GM18511 (cell line): ENCODE results near the gene KLK12.

ENCODE experiments used
- ATAC-seq: cut with Tn5 transposase; IDR thresholded peaks from one replicate; pipeline ENCODE4 v1.9.1; 2021; ENCODE audit warnings: mild to moderate bottlenecking, moderate library complexity; ENCODE audit not compliant: unreplicated experiment

KLK12 gene, protein sequence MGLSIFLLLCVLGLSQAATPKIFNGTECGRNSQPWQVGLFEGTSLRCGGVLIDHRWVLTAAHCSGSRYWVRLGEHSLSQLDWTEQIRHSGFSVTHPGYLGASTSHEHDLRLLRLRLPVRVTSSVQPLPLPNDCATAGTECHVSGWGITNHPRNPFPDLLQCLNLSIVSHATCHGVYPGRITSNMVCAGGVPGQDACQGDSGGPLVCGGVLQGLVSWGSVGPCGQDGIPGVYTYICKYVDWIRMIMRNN

GRCh38 chr19:51034704-51035103, at the start of gene KLK12:
Gene KLK12 (minus strand): TSS chr19:51035002. CDS start chr19:51034621, 381 bp downstream.
- ATAC-seq, result no peak

DNA sequence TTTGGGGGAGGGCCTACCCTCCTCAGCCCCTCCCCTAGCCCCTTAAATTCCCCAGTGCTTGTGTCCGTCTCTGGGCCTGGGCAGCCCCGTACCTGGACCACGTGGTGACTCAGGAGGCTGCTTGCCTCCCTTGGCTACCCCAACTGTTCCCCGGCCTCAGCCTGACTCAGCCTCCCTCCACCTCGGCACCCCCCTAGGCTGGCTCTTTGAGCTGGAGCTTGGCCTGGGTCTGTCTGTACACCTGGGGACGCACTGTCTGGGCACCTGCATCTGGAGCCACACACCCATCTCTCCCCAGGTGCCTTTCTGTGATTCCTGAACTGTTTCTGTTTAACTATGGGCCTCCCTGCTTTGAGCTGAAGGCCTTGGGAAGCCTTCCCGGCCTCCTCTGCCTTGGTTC, 49.7 kb upstream of the KLK12 start:
- ATAC-seq, result no peak

- no peak for ATAC-seq
These were observed 49.0 kb upstream of the KLK12 start for GRCh38 chr19:51083783-51084182.

GRCh38 chr19:51083181-51083580, 48.4 kb upstream of the KLK12 start:
- no peak for ATAC-seq

DNA sequence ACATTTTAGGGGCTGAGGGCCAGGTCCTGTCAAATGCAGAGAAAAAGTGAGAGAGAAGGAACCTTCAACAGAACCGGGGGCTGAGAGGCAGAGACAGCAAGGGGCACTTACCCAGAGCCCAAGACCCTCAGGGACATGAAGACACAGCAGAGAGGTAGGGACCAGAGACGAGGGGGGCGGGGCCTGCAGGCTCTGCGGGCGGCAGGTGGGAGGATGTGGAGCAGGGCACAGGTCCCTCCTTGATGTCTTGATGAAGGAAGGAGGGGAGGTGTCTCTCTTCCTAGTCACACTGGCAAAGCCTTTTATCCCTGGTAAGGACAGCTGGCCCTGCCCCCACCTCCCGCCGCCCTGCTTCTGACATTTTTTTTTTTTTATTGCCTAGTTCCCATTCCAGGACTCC, 47.8 kb upstream of the KLK12 start, which contains the start of gene KLK14:
Gene KLK14 (minus strand): TSS at position 277 of the 400 bp plus-strand sequence. CDS start 273 bp downstream, at position 4.
- no peak for ATAC-seq

- no peak for ATAC-seq
These were observed 46.7 kb upstream of the KLK12 start for GRCh38 chr19:51081476-51081875.

GRCh38 chr19:51079481-51080110, 44.8 kb upstream of the KLK12 start:
- ATAC-seq, result no peak

DNA sequence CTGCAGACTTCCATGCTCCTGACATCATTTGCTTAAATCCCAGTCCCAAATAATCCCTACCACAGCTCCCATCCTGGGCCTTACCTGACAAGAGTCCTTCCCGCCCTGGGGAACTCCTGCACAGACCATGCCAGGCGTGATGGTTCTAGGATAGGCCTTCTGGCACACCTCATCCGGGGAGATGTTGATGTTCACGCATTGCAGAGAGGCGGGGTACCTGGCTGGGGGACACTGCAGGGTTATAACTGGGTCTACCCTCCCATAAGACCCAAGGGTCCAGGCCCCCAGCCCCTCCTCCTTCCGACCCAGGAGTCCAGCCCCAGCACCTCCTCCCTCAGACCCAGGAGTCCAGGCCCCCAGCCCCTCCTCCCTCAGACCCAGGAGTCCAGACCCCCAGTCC, 43.9 kb upstream of the KLK12 start:
- no peak for ATAC-seq

DNA sequence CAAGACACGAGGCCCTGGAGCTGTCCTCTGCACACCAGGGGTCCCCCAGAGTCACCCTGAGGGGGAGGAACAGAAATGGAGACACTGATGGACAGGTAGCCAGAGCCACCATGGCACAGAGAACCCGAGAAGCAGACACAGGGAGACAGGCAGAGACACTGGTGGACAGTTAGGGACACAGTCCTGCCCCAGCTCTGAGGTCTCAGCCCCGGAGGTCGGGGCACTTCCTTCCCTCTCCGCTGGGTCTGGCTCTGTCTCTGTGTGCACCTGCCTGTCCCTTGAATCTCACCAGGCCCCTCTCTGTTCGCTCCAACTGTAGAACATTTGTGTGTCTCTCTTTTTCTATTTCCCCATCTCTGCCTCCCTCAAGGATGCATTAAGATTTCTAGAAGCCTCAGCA, 43.3 kb upstream of the KLK12 start:
- no peak for ATAC-seq

DNA sequence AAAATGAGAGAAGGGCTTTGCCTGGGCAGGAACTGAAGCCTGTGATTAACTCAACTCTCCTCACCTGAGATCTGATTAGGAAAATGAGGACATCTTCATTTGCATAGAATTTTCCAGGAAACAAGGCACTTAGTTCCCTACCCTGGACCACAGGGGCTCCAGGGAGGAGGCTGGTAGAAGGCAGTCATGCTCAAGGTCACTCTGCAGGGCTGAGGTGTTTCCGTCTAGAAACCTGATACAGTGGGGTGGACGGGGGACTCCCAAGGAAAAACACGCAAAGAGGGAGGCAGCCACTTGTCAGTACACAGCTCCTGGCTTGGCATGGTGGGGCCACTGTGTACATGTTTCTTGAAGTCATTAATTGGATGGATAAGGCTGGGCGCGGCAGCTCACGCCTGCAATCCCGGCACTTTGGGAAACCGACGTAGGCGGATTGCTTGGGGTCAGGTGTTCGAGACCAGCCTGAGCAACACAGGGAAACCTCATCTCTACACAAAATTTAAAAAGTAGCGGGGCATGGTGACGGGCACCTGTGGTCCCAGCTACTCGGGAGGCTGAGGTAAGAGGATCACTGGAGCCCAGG, 41.9 kb upstream of the KLK12 start:
- ATAC-seq, result no peak

DNA sequence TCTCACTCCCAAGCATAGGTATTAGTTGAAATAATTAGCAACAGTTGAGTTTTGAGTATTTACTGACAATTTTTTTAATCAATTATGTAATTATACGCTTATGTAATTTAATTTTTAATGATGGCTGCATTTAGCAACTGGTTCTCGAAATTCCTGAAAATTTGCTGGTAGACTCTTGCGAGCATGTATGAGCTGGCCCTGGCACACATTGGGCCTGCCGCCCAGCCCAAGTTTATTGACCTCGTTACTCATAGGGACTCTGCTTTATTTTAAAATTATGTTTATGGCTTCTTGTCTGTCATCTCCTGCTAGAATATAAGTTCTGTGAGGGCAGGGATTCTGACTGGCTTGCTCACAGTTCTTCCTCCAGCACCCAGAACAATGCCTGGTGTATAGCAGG, 41.2 kb upstream of the KLK12 start:
- no peak for ATAC-seq

DNA sequence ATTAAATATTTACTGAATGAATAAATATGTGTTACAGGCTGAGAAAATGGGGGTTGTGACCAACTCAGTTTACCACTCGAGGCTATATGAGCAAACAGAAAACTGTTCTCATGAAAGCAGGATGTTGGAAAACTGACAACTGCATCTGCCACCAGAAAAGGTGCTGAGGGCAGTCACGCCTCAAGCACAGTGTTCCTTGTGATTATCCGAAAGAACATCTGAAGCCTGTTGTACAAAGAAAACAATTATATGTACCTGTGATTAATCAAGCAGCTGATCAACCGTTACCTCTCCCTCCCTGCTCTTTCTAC, 36.2 kb upstream of the KLK12 start:
- ATAC-seq, result no peak

GRCh38 chr19:51070334-51071094, 35.7 kb upstream of the KLK12 start:
- no peak for ATAC-seq

GRCh38 chr19:51066393-51067186, 31.8 kb upstream of the KLK12 start:
- no peak for ATAC-seq

- ATAC-seq, result no peak
These were observed 30.6 kb upstream of the KLK12 start for GRCh38 chr19:51065221-51065960.

GRCh38 chr19:51064534-51065220, 29.9 kb upstream of the KLK12 start, which contains the start of gene KLK13:
Gene KLK13 (minus strand): TSS chr19:51065092. CDS start chr19:51065067, 25 bp downstream.
- no peak for ATAC-seq

GRCh38 chr19:51063664-51064063, 28.9 kb upstream of the KLK12 start:
- no peak for ATAC-seq

DNA sequence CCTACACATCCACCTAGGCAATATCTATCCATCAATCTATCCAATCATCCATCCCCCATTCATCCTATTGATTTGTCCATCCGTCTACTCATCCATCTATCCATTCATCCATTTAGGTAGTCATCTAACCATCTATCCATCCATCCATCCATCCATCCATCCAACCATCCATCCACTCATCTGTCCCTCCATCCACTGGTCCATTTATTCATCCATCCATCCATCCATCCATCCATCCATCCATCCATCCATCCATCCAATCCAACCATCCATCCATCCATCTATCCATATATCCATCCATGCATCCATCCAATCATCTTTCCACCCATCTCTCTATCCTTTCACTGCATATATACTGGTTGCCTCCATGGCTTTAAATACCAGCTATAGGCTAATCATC, 26.2 kb upstream of the KLK12 start:
- ATAC-seq, result no peak

DNA sequence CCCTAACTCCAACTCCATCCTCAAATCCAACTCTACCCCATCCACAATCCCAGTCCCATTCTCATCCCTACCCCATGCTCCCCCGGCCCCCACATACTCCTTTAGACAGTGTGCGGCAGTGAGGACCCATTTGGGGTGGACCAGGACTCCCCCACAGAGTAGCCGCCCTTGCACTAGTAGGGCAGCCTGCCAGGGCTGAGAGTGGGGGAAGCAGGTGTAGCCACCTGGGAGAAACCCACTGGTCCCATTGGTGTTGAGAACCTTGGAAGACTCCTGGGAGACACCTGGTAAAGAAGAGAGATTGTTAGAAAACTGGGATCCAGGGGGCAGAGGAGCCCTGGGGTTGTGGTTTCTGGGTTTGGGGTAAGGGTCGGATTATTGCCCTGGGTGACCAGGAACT, 25.5 kb upstream of the KLK12 start:
- ATAC-seq, result no peak

- ATAC-seq, result no peak
These were observed 24.9 kb upstream of the KLK12 start for GRCh38 chr19:51059715-51060114.
